ENCODE data around the gene RNF113B. TPM values are rescaled to one million over a fixed set of nuclear protein-coding genes. Genes with fewer than 3 reads are reported as not detected.

Gene RNF113B
- total and polyA plus RNA-seq, 4 donors: not detected

GRCh38 chr13:98198683-98199082, 21.6 kb upstream of the RNF113B start:
- H3K27me3 ChIP-seq (ENCODE audit: control insufficient read depth in 3 of 3, insufficient read depth in 3 of 3, low read length in 2 of 3): no peaks in the 10 kb centered on the region
- H3K9ac ChIP-seq (ENCODE audit: insufficient read depth in 1 of 2, low read length in 2 of 2): no peak overlapping the region
- 81 to 84% methylated on average over 3 to 4 of the region's 4 CpGs for WGBS, 2 donors
- no peak overlapping the region for H3K4me3 ChIP-seq
- H3K36me3 ChIP-seq (ENCODE audit: control insufficient read depth in 4 of 4, insufficient read depth in 4 of 4, low read length in 4 of 4): no peaks in the 10 kb centered on the region
- H3K9me3 ChIP-seq (ENCODE audit: control insufficient read depth in 4 of 4, insufficient read depth in 3 of 4, low read length in 3 of 4): no peaks in the 10 kb centered on the region
- ATAC-seq (ENCODE audit: insufficient read depth, low FRiP score) (no peak), DNase-seq (no peak)
- H3K4me1 ChIP-seq (ENCODE audit: control insufficient read depth in 5 of 5, insufficient read depth in 5 of 5, low read length in 5 of 5): peaks cover 0 to 35% (median 8%) of the 10 kb centered on the region in 5 donors
- TF ChIP-seq, protein P1, sequence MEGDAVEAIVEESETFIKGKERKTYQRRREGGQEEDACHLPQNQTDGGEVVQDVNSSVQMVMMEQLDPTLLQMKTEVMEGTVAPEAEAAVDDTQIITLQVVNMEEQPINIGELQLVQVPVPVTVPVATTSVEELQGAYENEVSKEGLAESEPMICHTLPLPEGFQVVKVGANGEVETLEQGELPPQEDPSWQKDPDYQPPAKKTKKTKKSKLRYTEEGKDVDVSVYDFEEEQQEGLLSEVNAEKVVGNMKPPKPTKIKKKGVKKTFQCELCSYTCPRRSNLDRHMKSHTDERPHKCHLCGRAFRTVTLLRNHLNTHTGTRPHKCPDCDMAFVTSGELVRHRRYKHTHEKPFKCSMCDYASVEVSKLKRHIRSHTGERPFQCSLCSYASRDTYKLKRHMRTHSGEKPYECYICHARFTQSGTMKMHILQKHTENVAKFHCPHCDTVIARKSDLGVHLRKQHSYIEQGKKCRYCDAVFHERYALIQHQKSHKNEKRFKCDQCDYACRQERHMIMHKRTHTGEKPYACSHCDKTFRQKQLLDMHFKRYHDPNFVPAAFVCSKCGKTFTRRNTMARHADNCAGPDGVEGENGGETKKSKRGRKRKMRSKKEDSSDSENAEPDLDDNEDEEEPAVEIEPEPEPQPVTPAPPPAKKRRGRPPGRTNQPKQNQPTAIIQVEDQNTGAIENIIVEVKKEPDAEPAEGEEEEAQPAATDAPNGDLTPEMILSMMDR (IDR thresholded peaks at IDR 0.05; ENCODE audit: control extremely low read depth, extremely low read depth): no peak
- H3K27ac ChIP-seq (ENCODE audit: low read depth in 1 of 2, low read length in 1 of 2): no peak overlapping the region

DNA sequence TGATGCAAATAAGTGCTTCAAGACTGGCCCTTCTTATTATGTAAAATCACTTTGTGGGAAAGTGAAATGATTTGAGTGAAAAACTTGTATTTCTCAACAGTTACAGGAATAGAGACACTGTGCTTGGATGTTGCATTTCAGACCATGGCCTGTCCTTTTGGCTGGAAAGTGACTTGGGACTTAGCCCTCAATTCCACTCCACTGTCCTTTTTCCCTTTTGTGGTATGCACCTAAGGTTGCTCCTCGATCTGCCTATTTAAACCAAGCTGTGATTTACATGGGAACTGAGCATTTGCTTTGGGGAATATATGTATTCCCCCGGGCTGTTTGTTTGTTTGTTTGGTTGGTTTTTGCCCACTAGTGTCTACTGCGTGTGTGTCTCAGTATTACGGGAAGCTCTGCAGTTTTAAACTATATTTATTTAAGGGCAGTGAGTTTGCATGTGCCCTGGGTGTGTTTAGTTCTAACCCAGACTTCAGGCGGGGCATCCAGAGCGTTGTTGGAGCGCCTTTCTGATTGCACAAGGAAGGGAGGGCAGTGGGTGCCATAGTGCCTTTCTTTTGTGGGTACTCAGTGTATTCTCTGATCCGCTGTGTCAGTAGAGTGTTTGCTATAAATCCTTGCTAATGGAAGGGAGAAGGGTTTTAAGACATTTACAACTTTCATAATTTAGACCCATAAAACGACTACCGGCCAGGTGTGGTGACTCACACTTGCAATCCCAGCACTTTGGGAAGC, 18.2 kb upstream of the RNF113B start:
- Histone ChIP-seq H3K4me3 (no peak overlapping the region), H3K27me3 (ENCODE audit: control insufficient read depth in 3 of 3, insufficient read depth in 3 of 3, low read length in 2 of 3) (no peaks in the 10 kb centered on the region), H3K9ac (ENCODE audit: insufficient read depth in 1 of 2, low read length in 2 of 2) (no peak overlapping the region), H3K27ac (ENCODE audit: low read depth in 1 of 2, low read length in 1 of 2) (no peak overlapping the region), H3K4me1 (ENCODE audit: control insufficient read depth in 5 of 5, insufficient read depth in 5 of 5, low read length in 5 of 5) (peaks cover 0 to 24% (median 8%) of the 10 kb centered on the region in 5 donors), H3K9me3 (ENCODE audit: control insufficient read depth in 4 of 4, insufficient read depth in 3 of 4, low read length in 3 of 4) (no peaks in the 10 kb centered on the region), H3K36me3 (ENCODE audit: control insufficient read depth in 4 of 4, insufficient read depth in 4 of 4, low read length in 4 of 4) (no peaks in the 10 kb centered on the region)
- WGBS, 2 donors: 76 to 78% methylated on average over 10 of the region's 10 CpGs
- DNase-seq (no peak), ATAC-seq (ENCODE audit: insufficient read depth, low FRiP score) (no peak)
- TF ChIP-seq, protein P1 (IDR thresholded peaks at IDR 0.05; ENCODE audit: control extremely low read depth, extremely low read depth): no peak

DNA sequence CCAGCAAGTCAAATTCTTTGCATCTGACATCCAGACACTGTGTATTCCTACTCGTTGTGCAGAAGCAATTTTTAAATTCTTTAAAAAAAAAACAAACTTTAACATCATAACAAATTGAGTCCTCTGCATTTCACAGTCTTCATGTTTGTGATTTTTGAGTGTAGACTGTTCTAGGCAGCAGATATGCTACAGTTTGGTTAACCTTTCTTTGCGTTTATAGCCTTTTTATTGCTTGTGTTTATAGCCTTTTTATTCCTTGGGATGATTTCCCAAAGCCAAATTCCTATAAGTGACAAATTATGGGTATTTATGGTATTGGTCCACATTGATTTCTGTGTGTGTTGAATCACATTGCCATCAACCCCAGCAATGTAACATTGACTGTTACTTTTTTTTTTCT, 14.9 kb upstream of the RNF113B start:
- DNase-seq: no peak
- H3K9ac ChIP-seq (ENCODE audit: insufficient read depth in 1 of 2, low read length in 2 of 2): no peak overlapping the region
- H3K36me3 ChIP-seq (ENCODE audit: control insufficient read depth in 4 of 4, insufficient read depth in 4 of 4, low read length in 4 of 4): no peaks in the 10 kb centered on the region
- TF ChIP-seq, protein P1 (IDR thresholded peaks at IDR 0.05; ENCODE audit: control extremely low read depth, extremely low read depth): no peak
- 72 to 87% methylated on average over 2 of the region's 2 CpGs for WGBS, 2 donors
- no peak for ATAC-seq (ENCODE audit: insufficient read depth, low FRiP score)
- H3K9me3 ChIP-seq (ENCODE audit: control insufficient read depth in 4 of 4, insufficient read depth in 3 of 4, low read length in 3 of 4): no peaks in the 10 kb centered on the region
- no peaks in the 10 kb centered on the region for H3K27me3 ChIP-seq (ENCODE audit: control insufficient read depth in 3 of 3, insufficient read depth in 3 of 3, low read length in 2 of 3)
- peaks cover 9 to 26% (median 16%) of the 10 kb centered on the region in 5 donors for H3K4me1 ChIP-seq (ENCODE audit: control insufficient read depth in 5 of 5, insufficient read depth in 5 of 5, low read length in 5 of 5)
- H3K4me3 ChIP-seq: no peak overlapping the region
- no peak overlapping the region for H3K27ac ChIP-seq (ENCODE audit: low read depth in 1 of 2, low read length in 1 of 2)
